Measurements from ENCODE around the gene NUP58. TPM values are rescaled to one million over a fixed set of nuclear protein-coding genes. Genes with fewer than 3 reads are reported as not detected.
"Not testable (repeated sequence)": the region's sequence is repeated elsewhere in the genome, so short reads cannot be mapped to it uniquely, and the experiment has no call there.

The NUP58 gene
- total RNA-seq, 2 experiments from 2014 or later: 137 to 142 TPM

- Mint-ChIP-seq H3K9me3 (no peaks in the 10 kb centered on the region), H3K27ac (no peak overlapping the region), H3K27me3 (peaks cover 17% of the 10 kb centered on the region), H3K36me3 (peaks cover 6% of the 10 kb centered on the region), H3K4me3 (no peak overlapping the region), H3K4me1 (peaks cover 13% of the 10 kb centered on the region)
- no peak for DNase-seq
Measured at GRCh38 chr13:25288966-25289365, 12.5 kb upstream of the NUP58 start.

GRCh38 chr13:25291691-25292090 lies 9.7 kb upstream of the NUP58 start:
- no peaks in the 10 kb centered on the region for H3K9me3 Mint-ChIP-seq
- DNase-seq: no peak
- no peaks in the 10 kb centered on the region for H3K4me1 Mint-ChIP-seq
- H3K27ac Mint-ChIP-seq: no peak overlapping the region
- H3K36me3 Mint-ChIP-seq: no peaks in the 10 kb centered on the region
- no peak overlapping the region for H3K4me3 Mint-ChIP-seq
- peaks cover 23% of the 10 kb centered on the region for H3K27me3 Mint-ChIP-seq

- no peak overlapping the region for H3K4me3 Mint-ChIP-seq
- H3K4me1 Mint-ChIP-seq: no peaks in the 10 kb centered on the region
- no peak overlapping the region for H3K27ac Mint-ChIP-seq
- no peaks in the 10 kb centered on the region for H3K36me3 Mint-ChIP-seq
- no peak for DNase-seq
- H3K9me3 Mint-ChIP-seq: no peaks in the 10 kb centered on the region
- H3K27me3 Mint-ChIP-seq: peaks cover 29% of the 10 kb centered on the region
Measured at GRCh38 chr13:25292301-25292700, 9.1 kb upstream of the NUP58 start.

GRCh38 chr13:25295228-25295627 lies 6.2 kb upstream of the NUP58 start:
- peaks cover 26% of the 10 kb centered on the region for H3K27me3 Mint-ChIP-seq
- DNase-seq: no peak

DNA sequence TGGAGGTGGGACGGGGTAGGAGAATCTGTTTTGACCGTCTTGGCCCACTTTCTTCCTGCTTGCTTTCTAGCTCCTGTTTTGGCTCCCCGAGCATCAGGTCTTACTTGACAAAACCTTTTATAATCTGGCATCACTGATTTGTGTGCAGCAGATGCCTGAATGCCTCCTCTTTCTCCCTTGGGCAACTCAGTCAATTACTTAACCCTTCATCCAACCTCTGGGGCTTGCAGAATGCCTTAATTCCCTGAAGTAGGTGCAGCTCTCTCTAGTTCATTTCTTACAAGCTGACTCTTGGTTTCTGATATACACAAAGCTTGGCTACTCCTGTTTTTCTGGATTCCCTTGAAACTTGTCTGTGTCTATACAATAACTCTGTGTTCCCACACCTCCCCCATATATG lies 5.7 kb upstream of the NUP58 start:
- Mint-ChIP-seq H3K4me3 (no peak overlapping the region), H3K27me3 (peaks cover 27% of the 10 kb centered on the region), H3K9me3 (no peaks in the 10 kb centered on the region), H3K36me3 (peaks cover 4% of the 10 kb centered on the region), H3K27ac (no peak overlapping the region), H3K4me1 (peaks cover 7% of the 10 kb centered on the region)
- no peak for DNase-seq

More at GRCh38 chr13:25295228-25295627, 6.2 kb upstream of the NUP58 start:
- Mint-ChIP-seq H3K36me3 (peaks cover 2% of the 10 kb centered on the region), H3K9me3 (no peaks in the 10 kb centered on the region), H3K4me3 (no peak overlapping the region), H3K4me1 (peaks cover 2% of the 10 kb centered on the region), H3K27ac (no peak overlapping the region)

DNA sequence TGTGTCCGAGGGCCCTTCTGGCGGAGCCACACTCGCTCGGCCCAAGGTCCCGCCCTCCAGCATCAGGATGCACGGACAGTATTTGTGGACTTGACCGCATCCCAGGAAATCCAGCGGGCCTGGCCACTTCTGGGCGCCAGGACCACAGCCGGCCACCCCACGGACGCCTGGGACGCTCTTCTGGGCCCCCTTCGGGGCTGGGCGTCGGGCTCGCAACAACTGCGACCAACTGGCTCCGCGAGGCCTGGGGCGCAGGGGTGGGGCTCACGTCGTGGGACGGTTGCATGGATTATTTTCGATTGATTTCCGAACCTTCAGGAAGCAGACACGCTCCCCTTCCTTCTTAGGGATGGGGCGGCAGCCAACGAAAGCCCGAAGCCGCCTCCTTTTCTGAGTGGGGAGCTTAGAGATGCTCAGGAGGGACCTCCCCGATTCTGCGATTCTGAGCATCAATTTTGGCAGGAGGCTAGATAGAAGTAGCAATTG lies 521 bp upstream of the NUP58 start:
- DNase-seq: peak; percentile 23
- Mint-ChIP-seq H3K27ac (peak overlapping the region; percentile 95), H3K4me1 (peaks cover 29% of the 10 kb centered on the region), H3K9me3 (no peaks in the 10 kb centered on the region), H3K4me3 (peak overlapping the region; percentile 94), H3K36me3 (peaks cover 32% of the 10 kb centered on the region), H3K27me3 (peaks cover 17% of the 10 kb centered on the region)

DNA sequence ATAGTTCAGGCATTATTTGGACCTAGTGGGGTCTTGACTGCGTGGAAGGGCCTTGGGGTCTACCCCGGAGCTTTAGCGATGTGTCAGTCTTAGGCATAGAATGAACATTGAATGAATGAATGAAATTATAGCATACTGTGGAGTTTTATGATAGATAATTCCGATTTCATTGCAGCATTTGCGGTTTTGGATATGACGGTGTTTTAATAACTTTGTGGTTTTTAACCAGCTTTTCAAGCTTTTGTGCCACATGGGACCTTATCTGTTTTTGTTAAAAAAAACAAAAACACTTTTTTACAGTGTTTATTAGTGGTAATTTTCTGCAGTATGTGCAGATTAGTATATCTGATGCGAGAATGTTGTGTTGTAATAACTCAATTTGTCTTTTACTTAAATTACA lies 696 bp downstream of the NUP58 start:
- Mint-ChIP-seq H3K4me3 (peak overlapping the region; percentile 94), H3K4me1 (peaks cover 36% of the 10 kb centered on the region), H3K9me3 (no peaks in the 10 kb centered on the region), H3K27ac (peak overlapping the region; percentile 95), H3K27me3 (peaks cover 10% of the 10 kb centered on the region), H3K36me3 (peaks cover 32% of the 10 kb centered on the region)
- no peak for DNase-seq

GRCh38 chr13:25306671-25307464 lies 5.4 kb downstream of the NUP58 start:
- H3K27ac Mint-ChIP-seq: no peak overlapping the region
- no peaks in the 10 kb centered on the region for H3K9me3 Mint-ChIP-seq
- H3K4me3 Mint-ChIP-seq: no peak overlapping the region
- H3K36me3 Mint-ChIP-seq: peaks cover 48% of the 10 kb centered on the region
- peaks cover 33% of the 10 kb centered on the region for H3K4me1 Mint-ChIP-seq
- H3K27me3 Mint-ChIP-seq: no peaks in the 10 kb centered on the region
- DNase-seq: no peak

- Mint-ChIP-seq H3K4me3 (no peak overlapping the region), H3K27ac (no peak overlapping the region), H3K4me1 (peaks cover 10% of the 10 kb centered on the region), H3K36me3 (peaks cover 29% of the 10 kb centered on the region), H3K9me3 (no peaks in the 10 kb centered on the region), H3K27me3 (no peaks in the 10 kb centered on the region)
- DNase-seq: no peak
Measured at GRCh38 chr13:25310891-25311290, 9.5 kb downstream of the NUP58 start.

GRCh38 chr13:25318946-25319345 lies 17.5 kb downstream of the NUP58 start:
- H3K4me3 Mint-ChIP-seq, DNase-seq, H3K27me3 Mint-ChIP-seq, H3K9me3 Mint-ChIP-seq, H3K27ac Mint-ChIP-seq, H3K4me1 Mint-ChIP-seq: not testable (repeated sequence)
- peaks cover 20% of the 10 kb centered on the region for H3K36me3 Mint-ChIP-seq

- peaks cover 20% of the 10 kb centered on the region for H3K36me3 Mint-ChIP-seq
- no peaks in the 10 kb centered on the region for H3K4me1 Mint-ChIP-seq
- H3K9me3 Mint-ChIP-seq: no peaks in the 10 kb centered on the region
- no peak overlapping the region for H3K27ac Mint-ChIP-seq
- H3K27me3 Mint-ChIP-seq: no peaks in the 10 kb centered on the region
- no peak for DNase-seq
- no peak overlapping the region for H3K4me3 Mint-ChIP-seq
Measured at GRCh38 chr13:25319771-25320170, 18.3 kb downstream of the NUP58 start.

GRCh38 chr13:25324100-25324499 lies 22.7 kb downstream of the NUP58 start:
- DNase-seq: no peak
- Mint-ChIP-seq H3K9me3 (no peaks in the 10 kb centered on the region), H3K4me3 (no peak overlapping the region), H3K27ac (no peak overlapping the region), H3K4me1 (no peaks in the 10 kb centered on the region), H3K27me3 (no peaks in the 10 kb centered on the region), H3K36me3 (peaks cover 18% of the 10 kb centered on the region)

DNA sequence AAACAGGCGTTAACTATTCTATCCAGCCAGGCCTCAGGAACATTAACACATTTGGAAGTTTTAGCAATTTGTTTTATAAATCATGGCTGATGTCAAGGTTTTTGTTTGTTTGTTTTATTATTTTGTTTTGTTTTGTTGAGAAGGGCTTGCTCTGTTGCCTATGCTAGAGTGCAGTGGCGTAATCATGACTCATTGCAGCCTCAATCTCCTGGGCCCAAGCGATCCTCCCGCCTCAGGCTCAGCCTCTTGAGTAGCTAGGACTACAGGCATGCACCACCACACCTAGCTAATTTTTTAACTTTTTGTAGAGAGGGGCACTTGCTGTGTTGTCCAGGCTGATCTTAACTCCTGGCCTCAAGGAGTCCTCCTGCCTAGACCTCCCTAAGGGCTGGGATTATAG lies 28.3 kb downstream of the NUP58 start:
- DNase-seq: no peak

DNA sequence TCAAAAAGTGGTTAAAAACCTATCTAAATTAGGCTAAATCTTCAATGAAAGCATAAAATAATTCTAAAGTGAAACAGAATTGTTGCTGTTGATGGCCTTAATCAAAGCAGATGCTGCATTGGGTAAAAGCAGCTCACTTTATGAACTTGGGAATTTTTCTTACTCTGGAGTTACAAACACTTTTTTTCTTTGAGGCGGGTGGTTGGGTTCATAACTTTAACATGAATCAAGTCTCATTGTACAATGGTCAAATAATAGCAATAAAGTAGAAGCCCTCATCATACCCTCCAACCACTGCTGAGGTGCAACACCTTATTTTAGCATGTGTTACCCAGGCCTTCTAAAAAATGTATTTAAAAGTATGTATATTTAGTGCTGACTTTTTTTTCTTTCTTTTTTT lies 29.1 kb downstream of the NUP58 start:
- Mint-ChIP-seq H3K9me3 (no peaks in the 10 kb centered on the region), H3K27ac (no peak overlapping the region), H3K27me3 (no peaks in the 10 kb centered on the region), H3K36me3 (peaks cover 20% of the 10 kb centered on the region), H3K4me3 (no peak overlapping the region), H3K4me1 (peaks cover 2% of the 10 kb centered on the region)
- DNase-seq: no peak

More for the DNA sequence above, 28.3 kb downstream of the NUP58 start:
- H3K27ac Mint-ChIP-seq: no peak overlapping the region
- no peaks in the 10 kb centered on the region for H3K27me3 Mint-ChIP-seq
- H3K4me3 Mint-ChIP-seq: no peak overlapping the region
- no peaks in the 10 kb centered on the region for H3K4me1 Mint-ChIP-seq
- peaks cover 22% of the 10 kb centered on the region for H3K36me3 Mint-ChIP-seq
- H3K9me3 Mint-ChIP-seq: no peaks in the 10 kb centered on the region

DNA sequence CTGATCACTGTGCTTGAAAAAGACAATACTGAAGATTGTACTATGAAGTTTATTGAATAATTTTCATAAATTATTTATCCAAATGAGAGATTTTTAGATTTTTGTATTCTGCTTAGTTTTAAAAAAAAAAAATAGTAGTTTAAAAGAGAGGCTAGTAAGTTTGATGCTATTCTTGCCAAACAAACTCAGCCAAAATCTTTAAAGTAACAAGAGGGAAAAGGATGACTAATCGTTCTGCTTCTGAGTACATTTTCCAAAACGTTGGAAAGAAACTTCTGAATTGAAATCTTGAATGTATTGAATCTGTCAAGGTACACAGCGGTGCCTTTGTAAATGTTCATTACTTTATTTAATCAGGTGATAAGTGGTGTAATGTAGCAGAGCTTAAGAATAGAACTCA lies 34.4 kb downstream of the NUP58 start:
- H3K4me3 Mint-ChIP-seq: no peak overlapping the region
- H3K27ac Mint-ChIP-seq: no peak overlapping the region
- no peaks in the 10 kb centered on the region for H3K27me3 Mint-ChIP-seq
- DNase-seq: no peak
- H3K4me1 Mint-ChIP-seq: peaks cover 2% of the 10 kb centered on the region
- peaks cover 9% of the 10 kb centered on the region for H3K36me3 Mint-ChIP-seq
- no peaks in the 10 kb centered on the region for H3K9me3 Mint-ChIP-seq

DNA sequence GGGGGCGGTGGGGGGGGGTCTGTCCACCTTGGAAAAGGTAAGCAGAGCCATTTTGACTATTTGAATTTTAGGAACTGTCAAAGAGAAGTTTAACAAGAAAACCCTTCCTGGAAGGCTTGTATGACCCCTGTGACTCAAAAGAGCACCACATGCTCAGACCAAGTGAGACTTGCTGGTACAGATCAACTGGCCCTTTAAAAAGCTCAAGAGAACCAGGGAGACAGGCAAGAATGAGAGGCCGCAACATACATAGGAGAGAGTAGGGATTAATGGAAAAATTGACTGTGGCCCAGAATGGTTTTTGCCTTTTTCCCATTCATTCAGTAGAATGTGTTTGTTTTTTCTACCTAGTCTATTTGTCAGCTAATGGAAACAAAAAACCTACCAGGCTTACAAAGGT lies 44.2 kb downstream of the NUP58 start:
- no peaks in the 10 kb centered on the region for H3K27me3 Mint-ChIP-seq
- no peak overlapping the region for H3K4me3 Mint-ChIP-seq
- DNase-seq: no peak
- no peaks in the 10 kb centered on the region for H3K9me3 Mint-ChIP-seq
- H3K4me1 Mint-ChIP-seq: no peaks in the 10 kb centered on the region
- H3K27ac Mint-ChIP-seq: no peak overlapping the region
- H3K36me3 Mint-ChIP-seq: peaks cover 20% of the 10 kb centered on the region
